WERI-Rb-1 (cell line): Measurements from ENCODE around the gene SLAMF7.
"Not testable (repeated sequence)": the region's sequence is repeated elsewhere in the genome, so short reads cannot be mapped to it uniquely, and the experiment has no call there.

Experiments
- DNase-seq: peaks from one replicate; pipeline ENCODE4 v3.0.0-alpha.2; 2020
- H3K27ac ChIP-seq: fragments of 250-450 bp; sonication (Bioruptor Pico); 2 replicates; pipeline ENCODE4 v1.5.1; 2020; ENCODE audit warnings: mild to moderate bottlenecking, moderate library complexity
- H3K27me3 ChIP-seq: fragments of 250-450 bp; sonication (Bioruptor Pico); 2 replicates; pipeline ENCODE4 v1.5.1; 2021; ENCODE audit warnings: mild to moderate bottlenecking, low read depth, moderate library complexity; ENCODE audit not compliant: insufficient read depth, severe bottlenecking
- H3K36me3 ChIP-seq: fragments of 250-450 bp; sonication (Bioruptor Pico); 2 replicates; pipeline ENCODE4 v1.5.1; 2020; ENCODE audit warnings: mild to moderate bottlenecking, moderate library complexity
- H3K4me3 ChIP-seq: 2 replicates; pipeline ENCODE4 v1.5.1; 2011; ENCODE audit warnings: low read depth, mild to moderate bottlenecking, control low read depth, low read length
- H3K9me3 ChIP-seq: fragments of 250-450 bp; sonication (Bioruptor Pico); 2 replicates; pipeline ENCODE4 v1.5.1; 2021; ENCODE audit warnings: mild to moderate bottlenecking, moderate library complexity; ENCODE audit not compliant: severe bottlenecking
- TF ChIP-seq, protein P1 (sequence below): IDR thresholded peaks from 2 replicates; pipeline ENCODE4 v1.5.1; 2011; ENCODE audit warnings: low read depth, mild to moderate bottlenecking, control low read depth, inconsistent platforms, low read length

The SLAMF7 gene

DNA sequence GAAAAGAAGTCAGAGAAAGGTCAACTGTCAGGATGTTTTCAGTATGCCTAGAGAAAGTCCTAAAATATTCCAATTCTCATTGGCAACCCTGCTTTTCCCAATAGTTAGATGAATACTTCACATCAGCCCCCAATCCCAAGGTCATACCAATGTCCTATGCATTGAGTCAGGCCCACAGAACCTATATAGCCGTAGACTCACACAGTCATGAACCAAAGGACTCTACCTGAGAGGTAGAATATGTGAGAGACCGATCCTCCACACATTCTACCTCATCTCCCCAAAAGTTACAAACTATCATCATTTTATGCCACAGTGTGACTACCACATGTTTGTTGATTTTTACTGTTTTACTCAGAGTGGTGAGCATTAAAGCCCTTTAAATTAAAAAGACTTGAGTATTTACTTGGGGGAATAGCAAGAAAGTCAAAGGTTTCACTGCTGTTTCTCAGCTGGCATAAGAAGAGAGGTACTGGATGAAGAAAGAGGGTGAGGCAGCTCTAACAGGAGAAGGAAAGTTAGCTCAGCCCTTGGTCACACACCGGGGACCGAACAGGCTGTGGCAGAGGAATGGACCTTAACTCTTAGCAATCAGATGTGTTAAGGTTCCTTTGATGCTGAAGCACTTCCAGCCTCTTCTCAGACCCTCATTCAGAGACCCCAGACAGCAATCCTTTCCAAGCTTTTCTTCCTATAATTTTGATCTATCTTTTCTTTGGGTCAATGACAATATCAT, 28.4 kb upstream of the SLAMF7 start:
- Histone ChIP-seq H3K4me3 (no peak overlapping the region), H3K36me3 (no peaks in the 10 kb centered on the region), H3K27ac (no peak overlapping the region), H3K9me3 (no peaks in the 10 kb centered on the region), H3K27me3 (peaks cover 93% of the 10 kb centered on the region)
- TF ChIP-seq, protein P1, sequence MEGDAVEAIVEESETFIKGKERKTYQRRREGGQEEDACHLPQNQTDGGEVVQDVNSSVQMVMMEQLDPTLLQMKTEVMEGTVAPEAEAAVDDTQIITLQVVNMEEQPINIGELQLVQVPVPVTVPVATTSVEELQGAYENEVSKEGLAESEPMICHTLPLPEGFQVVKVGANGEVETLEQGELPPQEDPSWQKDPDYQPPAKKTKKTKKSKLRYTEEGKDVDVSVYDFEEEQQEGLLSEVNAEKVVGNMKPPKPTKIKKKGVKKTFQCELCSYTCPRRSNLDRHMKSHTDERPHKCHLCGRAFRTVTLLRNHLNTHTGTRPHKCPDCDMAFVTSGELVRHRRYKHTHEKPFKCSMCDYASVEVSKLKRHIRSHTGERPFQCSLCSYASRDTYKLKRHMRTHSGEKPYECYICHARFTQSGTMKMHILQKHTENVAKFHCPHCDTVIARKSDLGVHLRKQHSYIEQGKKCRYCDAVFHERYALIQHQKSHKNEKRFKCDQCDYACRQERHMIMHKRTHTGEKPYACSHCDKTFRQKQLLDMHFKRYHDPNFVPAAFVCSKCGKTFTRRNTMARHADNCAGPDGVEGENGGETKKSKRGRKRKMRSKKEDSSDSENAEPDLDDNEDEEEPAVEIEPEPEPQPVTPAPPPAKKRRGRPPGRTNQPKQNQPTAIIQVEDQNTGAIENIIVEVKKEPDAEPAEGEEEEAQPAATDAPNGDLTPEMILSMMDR = no peak
- DNase-seq = no peak

DNA sequence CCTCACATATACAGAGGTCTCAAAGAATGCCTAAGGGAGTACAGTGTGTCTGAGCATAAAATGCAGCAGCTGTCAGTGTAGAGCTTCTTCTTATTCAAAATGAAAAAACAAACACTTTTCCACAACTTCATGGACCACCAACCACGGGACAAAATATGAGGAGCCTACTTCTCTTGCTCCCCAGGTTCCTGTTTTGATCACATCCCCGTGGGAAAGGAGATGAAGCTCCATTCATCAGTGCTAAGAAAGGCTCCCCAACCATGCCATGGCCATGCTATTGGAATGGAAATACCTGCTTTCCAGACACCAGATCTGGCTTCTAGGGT, 27.8 kb upstream of the SLAMF7 start:
- H3K27ac ChIP-seq = no peak overlapping the region
- no peak overlapping the region for H3K4me3 ChIP-seq
- H3K36me3 ChIP-seq = no peaks in the 10 kb centered on the region
- no peaks in the 10 kb centered on the region for H3K9me3 ChIP-seq
- TF ChIP-seq, protein P1 = no peak
- peaks cover 93% of the 10 kb centered on the region for H3K27me3 ChIP-seq
- no peak for DNase-seq

DNA sequence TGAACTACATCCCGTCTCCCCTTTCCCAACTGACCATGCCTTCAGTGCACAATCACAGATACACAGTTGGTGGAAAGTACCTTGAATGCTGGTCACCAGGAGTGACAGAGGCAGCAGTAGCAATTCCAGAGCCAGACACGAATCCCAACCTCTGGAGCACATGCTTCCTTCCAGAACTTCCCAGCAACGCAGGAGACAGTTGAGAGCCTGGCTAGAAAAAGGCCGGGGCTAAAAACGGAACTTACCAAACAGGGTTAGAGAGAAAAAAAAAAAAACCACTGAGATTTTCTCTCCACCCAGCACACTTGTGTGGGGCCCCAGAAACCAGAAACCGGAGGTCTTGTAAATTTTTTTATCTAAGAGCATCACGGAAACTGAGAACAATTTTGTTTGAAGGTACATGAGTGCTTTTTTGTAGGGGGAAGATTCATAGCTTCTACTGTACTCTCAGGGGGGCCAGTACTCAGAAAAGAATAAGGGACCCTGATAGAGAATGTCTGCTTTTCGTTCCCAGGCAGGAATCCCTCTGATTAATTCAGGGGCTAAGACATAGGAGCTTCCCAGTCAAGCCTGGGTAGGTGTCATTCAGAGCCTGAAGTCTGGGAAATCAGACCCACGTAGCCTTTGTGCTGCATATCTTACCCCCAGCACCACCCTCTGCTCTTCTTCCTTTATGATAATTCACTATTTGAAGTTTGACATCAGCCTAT, 27.3 kb upstream of the SLAMF7 start, which contains the start of gene CD48:
TSS of gene CD48 (minus strand) at position 221 of the 710 bp plus-strand sequence. CDS start at position 162, 59 bp downstream.
- Histone ChIP-seq H3K27me3 (peaks cover 93% of the 10 kb centered on the region), H3K27ac (no peak within 1 kb of the TSS), H3K36me3 (no peaks in the 10 kb centered on the region), H3K4me3 (no peak within 1 kb of the TSS), H3K9me3 (no peaks in the 10 kb centered on the region)
- no peak for DNase-seq
- TF ChIP-seq, protein P1 = no peak

DNA sequence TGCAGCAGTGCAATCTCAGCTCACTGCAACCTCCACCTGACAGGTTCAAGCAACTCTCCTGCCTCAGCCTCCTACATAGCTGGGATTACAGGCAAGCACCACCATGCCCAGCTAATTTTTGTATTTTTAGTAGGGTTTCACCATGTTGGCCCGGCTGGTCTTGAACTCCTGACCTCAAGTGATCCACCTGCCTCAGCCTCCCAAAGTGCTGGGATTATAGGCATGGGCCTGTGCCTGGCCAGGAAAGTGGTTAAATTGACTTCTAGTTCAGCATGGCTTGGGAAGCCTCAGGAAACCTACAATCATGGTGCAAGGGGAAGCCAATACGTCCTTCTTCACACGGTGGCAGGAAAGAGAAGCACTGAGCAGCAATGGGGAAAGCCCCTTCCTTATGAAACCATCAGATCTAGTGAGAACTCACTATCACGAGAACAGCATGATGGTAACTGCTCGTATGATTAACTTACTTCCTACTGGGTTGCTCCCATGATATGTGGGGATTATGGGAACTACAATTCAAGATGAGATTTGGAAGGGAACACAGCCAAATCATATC, 26.4 kb upstream of the SLAMF7 start:
- not testable (repeated sequence) for H3K36me3 ChIP-seq, H3K4me3 ChIP-seq, H3K9me3 ChIP-seq, H3K27ac ChIP-seq, DNase-seq
- peaks cover 93% of the 10 kb centered on the region for H3K27me3 ChIP-seq

DNA sequence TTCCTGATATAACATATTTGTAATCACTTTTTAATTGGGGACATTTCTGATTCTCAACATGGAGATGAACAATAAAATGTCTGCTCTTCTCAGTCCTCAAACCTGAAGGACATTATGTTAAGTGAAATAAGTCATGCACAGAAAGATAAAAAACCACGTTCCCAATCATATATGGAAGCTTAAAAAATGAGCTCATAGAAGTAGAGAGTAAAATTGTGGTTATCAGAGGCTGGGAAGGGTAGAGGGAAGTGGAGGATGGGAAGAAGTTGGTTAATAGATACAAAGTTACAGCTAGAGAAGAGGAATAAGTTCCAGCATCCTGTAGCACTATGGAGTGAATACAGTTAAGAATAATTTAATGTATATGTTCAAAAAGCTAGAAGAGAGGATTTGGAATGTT, 25.9 kb upstream of the SLAMF7 start:
- Histone ChIP-seq H3K27ac (no peak overlapping the region), H3K36me3 (no peaks in the 10 kb centered on the region), H3K9me3 (no peaks in the 10 kb centered on the region), H3K4me3 (no peak overlapping the region), H3K27me3 (peaks cover 93% of the 10 kb centered on the region)
- no peak for DNase-seq
- TF ChIP-seq, protein P1 = no peak

DNA sequence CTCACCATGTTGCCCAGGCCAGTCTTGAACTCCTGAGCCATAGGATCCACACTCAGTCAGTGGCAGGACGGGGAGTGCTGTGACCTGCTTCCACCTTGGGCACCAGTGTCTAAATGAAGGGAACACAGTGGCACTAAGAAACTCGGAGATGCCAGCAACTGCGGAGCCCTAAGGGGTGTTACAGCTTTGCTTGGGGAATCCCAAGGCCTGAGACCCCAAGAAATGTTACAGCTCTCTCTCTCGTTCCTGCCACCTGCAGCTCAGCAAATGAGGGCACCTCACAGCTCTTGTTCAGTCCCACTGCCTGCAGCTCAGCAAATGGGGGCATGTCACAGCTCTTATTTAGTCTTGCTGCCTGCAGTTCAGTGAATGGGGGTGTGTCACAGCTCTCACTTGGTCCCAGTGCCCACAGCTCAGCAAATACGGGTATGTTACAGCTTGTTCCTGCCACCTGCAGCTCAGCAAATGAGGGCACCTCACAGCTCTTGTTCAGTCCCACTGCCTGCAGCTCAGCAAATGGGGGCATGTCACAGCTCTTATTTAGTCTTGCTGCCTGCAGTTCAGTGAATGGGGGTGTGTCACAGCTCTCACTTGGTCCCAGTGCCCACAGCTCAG, 24.9 kb upstream of the SLAMF7 start:
- not testable (repeated sequence) for H3K27ac ChIP-seq

More for the DNA sequence above, 24.9 kb upstream of the SLAMF7 start:
- H3K4me3 ChIP-seq, H3K9me3 ChIP-seq, H3K36me3 ChIP-seq, DNase-seq: not testable (repeated sequence)
- peaks cover 93% of the 10 kb centered on the region for H3K27me3 ChIP-seq
